Stimulated activated naive CD4-positive, alpha-beta T cell treated with Interleukin-2 at 50 U/mL for 16 hours (primary cell): ENCODE results near the gene ADCY9.

Experiments used
- DNase-seq: peaks from one replicate; lab custom pipeline; 2025; lab: John Stamatoyannopoulos, UW

Gene ADCY9

DNA sequence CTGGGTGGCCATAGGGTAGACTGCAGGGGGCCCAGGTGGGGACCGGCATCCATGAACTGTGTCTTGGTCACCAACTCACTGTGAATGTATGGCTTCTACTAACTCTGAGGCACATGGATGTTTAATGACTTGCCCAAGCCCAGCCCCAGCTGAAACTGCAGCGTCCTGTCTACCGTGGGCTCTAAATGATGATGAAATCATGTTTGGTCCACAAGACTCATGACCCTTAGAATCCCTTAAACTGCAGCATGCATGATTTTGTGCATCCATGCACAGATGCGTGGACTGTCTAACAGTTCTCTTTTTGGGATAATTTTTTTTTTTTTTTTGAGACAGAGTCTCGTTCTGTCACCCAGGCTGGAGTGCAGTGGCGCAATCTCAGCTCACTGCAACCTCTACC, 203.3 kb downstream of the ADCY9 start:
- DNase-seq: no peak
